Non-pigmented ciliary epithelial cell (primary cell): ENCODE data around the gene PYGL.
"Not testable (repeated sequence)": the region's sequence is repeated elsewhere in the genome, so short reads cannot be mapped to it uniquely, and the experiment has no call there.

ENCODE experiments used
- DNase-seq: peaks from one replicate; pipeline ENCODE4 v3.0.0-alpha.2; 2010; ENCODE audit warnings: low read depth

Gene PYGL

GRCh38 chr14:50954811-50955372 is 10.6 kb upstream of the PYGL start:
- DNase-seq = peak; percentile 52

- DNase-seq = no peak
These were observed 9.2 kb upstream of the PYGL start for GRCh38 chr14:50953502-50953901.

DNA sequence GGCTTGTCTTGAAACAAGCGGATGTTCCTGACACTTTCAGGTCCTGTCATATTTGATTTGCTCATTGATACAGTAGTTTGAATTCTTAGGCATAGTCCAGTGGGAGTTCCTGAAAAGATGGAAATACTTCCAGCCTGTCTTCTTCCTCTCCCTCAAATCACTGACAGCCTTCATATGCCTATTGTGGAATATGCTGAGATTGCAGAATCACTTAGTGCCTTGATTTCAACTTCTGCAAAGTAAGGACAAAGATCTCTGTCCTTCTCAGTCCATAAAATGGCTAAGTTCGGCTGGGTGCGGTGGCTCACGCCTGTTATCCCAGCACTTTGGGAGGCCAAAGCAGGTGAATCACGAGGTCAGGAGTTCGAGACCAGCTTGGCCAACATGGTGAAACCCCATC is 6.7 kb upstream of the PYGL start:
- no peak for DNase-seq

DNA sequence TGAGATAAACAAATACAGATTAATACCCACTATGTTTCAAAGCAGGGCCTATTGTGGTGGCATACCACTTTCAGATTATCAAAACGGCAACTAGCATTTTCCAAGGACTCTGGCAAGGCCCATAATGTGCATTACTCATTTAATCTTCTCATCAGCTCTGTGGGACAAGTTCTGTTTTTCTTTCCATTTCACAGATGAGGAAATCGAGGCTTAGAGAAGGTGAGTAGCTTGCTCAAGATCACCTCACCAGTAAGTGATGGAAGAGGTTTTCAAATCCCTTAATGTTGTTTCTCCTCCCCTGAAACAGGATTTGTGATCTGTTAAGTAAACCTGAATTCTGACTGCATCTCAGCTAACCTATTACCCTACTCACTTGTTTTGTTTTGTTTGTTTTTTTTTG is 3.9 kb upstream of the PYGL start:
- no peak for DNase-seq

- DNase-seq = no peak
These were observed 3.2 kb upstream of the PYGL start for GRCh38 chr14:50947446-50947845.

GRCh38 chr14:50946234-50946935 is 2.1 kb upstream of the PYGL start:
- no peak for DNase-seq

DNA sequence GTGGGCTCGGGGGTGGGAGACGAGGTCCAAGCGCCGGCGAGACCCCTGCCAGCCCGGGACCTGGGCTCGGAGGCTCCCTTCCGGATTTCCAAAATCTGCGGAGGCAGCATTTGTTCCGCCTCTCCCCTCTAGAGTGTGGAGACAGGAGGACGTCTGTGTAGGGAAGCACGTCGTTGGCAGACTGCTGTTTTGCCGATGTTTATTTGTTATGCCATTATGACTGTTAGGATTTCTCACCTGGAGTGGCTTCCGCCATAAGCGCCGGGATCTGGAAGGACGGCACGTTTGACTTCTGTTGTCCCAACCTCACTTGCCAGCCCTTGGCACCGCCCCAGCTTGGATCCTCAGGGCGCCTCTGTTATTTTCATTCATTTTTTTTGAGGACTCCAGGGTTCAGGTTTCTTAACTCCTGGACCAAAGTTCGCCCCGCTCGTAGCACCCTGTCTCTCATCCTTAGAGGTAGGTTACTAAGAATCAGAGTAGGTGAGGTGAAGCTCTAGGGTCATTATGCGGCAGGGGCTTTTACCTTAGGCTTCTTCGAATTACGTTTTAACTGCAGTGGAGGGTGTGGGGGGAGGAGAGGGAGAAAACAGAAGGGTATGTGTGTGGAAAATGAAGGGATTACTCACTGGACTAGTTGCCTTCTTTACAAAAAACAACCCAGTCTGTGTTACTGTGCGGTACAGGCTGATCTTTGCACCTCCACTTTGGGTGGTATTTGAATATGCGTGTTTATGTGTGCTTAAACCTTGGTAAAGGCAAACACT is 547 bp upstream of the PYGL start:
- no peak for DNase-seq

GRCh38 chr14:50943261-50943942 is 881 bp downstream of the PYGL start:
- no peak for DNase-seq

- not testable (repeated sequence) for DNase-seq
These were observed 2.6 kb downstream of the PYGL start for GRCh38 chr14:50941638-50942037.

- peak; percentile 65 for DNase-seq
These were observed 3.1 kb downstream of the PYGL start for GRCh38 chr14:50941151-50941550.

- DNase-seq = no peak
These were observed 6.5 kb downstream of the PYGL start for GRCh38 chr14:50937800-50938199.

GRCh38 chr14:50937325-50937724 is 7.0 kb downstream of the PYGL start:
- DNase-seq = peak; percentile 46

DNA sequence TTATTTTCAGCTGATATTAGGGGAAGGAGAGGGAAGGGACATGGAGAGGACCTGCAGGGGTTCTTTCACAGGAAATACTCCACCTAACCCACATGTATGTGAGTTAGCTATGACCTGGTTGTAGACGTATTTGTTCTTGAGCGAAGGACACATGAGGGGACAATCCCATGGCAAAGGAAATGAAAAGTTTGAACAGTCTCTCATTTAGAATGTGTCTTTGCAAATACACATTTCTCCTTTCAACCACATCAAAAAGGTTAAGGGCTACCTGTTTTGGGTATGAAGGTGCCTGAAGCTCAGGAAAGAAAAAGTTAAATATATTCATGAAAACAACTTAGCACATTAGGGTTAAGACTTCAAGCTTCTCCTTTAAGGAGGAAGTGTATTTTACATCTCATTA is 7.4 kb downstream of the PYGL start:
- DNase-seq = no peak

DNA sequence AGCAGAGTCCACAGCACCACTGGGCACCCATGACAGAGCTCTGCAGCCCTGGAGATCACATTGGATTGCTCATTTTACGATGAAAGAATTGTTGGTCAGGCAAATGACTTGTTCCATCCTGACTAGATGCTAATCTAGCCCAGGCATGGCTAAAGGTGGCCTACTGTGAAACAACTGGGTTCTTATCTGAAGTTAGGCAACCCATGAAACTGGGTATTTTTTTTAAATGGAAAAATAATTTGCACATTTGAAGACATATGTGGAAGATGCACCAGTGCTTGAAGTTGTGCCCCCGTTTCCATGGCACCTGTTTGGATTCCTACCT is 8.3 kb downstream of the PYGL start:
- DNase-seq = no peak

- DNase-seq = no peak
These were observed 8.9 kb downstream of the PYGL start for GRCh38 chr14:50935126-50936015.

DNA sequence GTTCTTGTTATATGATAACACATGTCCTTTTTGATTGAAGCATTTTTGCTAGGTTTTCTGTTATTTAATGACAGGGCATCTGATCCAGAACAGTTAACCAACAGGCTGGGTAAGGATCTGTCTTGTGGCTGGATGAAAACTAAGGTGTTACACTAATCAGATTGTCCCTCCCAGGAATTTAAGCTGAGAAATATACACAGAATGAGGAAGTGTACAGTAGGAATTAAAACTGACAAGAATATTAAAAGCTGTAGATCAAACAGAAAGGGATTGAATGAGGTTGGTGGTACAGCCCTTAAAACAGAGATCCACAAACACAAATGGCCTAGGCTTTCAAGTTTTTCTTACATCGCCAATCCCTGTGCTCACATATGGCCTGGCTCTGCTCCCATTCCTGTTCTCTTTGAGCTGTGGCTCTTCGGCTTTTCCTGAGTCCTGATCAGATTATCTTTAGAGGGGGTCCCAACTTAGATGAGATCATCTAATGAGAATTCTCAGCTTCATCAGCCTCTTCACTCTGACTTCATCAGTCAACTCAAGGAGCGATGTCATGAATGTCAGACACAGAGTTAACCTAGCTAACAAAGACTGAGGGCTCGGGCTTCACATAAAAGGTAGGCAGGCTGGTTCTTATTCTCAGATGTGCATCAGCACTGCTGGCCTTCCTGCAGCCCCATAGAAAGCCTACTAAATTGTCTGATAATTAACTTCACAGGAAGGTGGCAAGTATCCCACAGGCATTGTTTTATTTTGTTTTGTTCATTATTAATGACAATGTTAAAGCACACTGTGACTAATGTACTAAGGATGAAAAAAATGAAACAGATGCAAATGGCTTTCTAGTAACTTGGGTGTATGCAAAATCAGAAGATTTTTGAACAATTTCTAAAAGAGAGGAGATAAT is 11.4 kb downstream of the PYGL start:
- DNase-seq = no peak

DNA sequence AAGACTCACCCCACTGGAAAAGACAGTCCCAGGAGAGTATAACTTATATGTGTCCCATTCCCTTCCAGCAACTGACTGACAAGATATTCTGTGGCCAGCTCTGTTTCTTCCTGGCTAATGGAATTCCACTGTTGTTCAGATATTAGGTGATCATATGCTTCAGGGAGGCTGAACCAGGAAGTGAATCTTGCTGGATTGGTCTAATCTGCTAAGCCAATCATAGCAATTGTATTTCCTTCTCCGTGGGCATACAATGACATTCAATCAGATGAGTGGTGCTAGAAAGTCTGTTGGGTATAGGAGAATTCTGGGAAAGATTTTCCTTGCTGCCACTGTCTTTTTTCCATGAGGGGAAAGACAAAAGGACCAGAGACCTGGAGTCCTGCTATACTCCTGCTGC is 12.1 kb downstream of the PYGL start:
- no peak for DNase-seq

GRCh38 chr14:50931559-50931958 is 12.7 kb downstream of the PYGL start:
- DNase-seq = no peak

GRCh38 chr14:50929506-50929905 is 14.8 kb downstream of the PYGL start:
- DNase-seq = no peak

DNA sequence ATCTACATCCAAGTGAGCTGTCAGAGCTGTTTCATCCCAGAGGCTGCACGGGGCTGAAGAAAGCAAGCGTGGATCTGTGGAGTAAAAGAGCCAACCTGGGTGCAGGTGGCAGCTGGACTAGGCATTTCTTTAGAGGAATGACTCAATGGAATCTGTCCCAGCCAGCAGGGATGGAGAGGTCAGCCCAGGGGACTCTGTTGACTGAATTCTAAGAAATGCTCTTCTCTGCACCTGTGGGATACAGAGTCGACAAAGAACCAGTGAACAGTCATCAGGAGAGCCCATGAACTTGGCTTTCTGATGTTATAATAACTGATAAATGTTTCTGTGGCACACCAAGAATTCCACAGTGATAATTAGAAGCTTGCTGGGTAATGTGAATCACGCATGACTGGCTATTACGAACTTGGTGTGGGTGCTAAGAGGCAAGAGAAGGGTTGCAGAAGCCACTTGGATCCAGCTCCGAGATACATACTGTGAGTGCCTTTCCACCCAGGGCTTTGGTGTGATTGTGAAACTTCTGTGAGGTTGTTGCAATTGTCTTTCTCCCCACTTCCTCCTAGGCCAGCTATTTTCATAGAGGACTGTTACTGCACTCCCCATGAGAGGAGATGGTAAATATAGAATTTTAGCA is 16.2 kb downstream of the PYGL start:
- peak; percentile 49 for DNase-seq
